Measurements from ENCODE around the gene BMPR1B. TPM values are rescaled to one million over a fixed set of nuclear protein-coding genes. Genes with fewer than 3 reads are reported as not detected.

BMPR1B gene
- total RNA-seq, 1 experiment from 2014 or later, result 0.35 TPM

GRCh38 chr4:94741304-94741703 lies 16.5 kb upstream of the BMPR1B start:
- Histone ChIP-seq H3K23me2 (ENCODE audit: insufficient read length, low read depth, low read length, poor library complexity, severe bottlenecking) (no peaks in the 10 kb centered on the region), H3K27ac (ENCODE audit: insufficient read length, low read depth, low read length) (no peak overlapping the region), H3K18ac (ENCODE audit: insufficient read length, low read depth, low read length) (no peak overlapping the region), H4K20me1 (ENCODE audit: control insufficient read depth, insufficient read depth, insufficient read length) (no peaks in the 10 kb centered on the region), H2BK5ac (ENCODE audit: insufficient read length, low read length) (no peak overlapping the region), H3K9me3 (ENCODE audit: control insufficient read depth, low read depth, low read length) (no peaks in the 10 kb centered on the region), H2BK15ac (ENCODE audit: low read depth, low read length) (no peak overlapping the region), H3K4me1 (ENCODE audit: insufficient read depth, low read length) (no peaks in the 10 kb centered on the region), H3K79me1 (ENCODE audit: insufficient read depth, low read depth, low read length, poor library complexity, severe bottlenecking) (no peaks in the 10 kb centered on the region), H3K4ac (ENCODE audit: low read depth, low read length) (no peak overlapping the region), H3K79me2 (ENCODE audit: insufficient read depth, low read length) (no peaks in the 10 kb centered on the region), H2AFZ (ENCODE audit: low read length) (no peak overlapping the region), H3K27me3 (ENCODE audit: insufficient read depth, low read length) (no peaks in the 10 kb centered on the region), H4K5ac (ENCODE audit: insufficient read length, low read depth, low read length) (no peak overlapping the region), H3K14ac (ENCODE audit: insufficient read depth, low read length) (no peak overlapping the region), H3T11ph (ENCODE audit: low read length) (no peak overlapping the region), H3K9ac (ENCODE audit: extremely low read depth, insufficient read length, low read length) (no peak overlapping the region), H3K56ac (ENCODE audit: insufficient read length, low read depth, low read length) (no peak overlapping the region), H2AK5ac (ENCODE audit: insufficient read length, low read length) (no peak overlapping the region), H3K23ac (ENCODE audit: insufficient read length, low read depth, low read length) (no peak overlapping the region), H2BK120ac (ENCODE audit: low read depth, low read length, poor library complexity, severe bottlenecking) (no peak overlapping the region), H4K91ac (ENCODE audit: insufficient read length, low read depth, low read length) (no peak overlapping the region), H2BK20ac (ENCODE audit: low read depth, low read length, poor library complexity, severe bottlenecking) (no peak overlapping the region), H4K8ac (replicated peaks; ENCODE audit: insufficient read length, low read depth, low read length) (no peak overlapping the region), H2BK12ac (ENCODE audit: insufficient read length, low read depth, low read length) (no peak overlapping the region), H3K4me2 (ENCODE audit: insufficient read depth, insufficient read length, low read length) (no peak overlapping the region)
- Mint-ChIP-seq H3K4me1 (no peaks in the 10 kb centered on the region), H3K27me3 (ENCODE audit: low read depth) (no peaks in the 10 kb centered on the region), H3K9me3 (no peaks in the 10 kb centered on the region), H3K4me3 (no peak overlapping the region), H3K27ac (no peak overlapping the region; a peak in 1 of 7 replicates), H3K36me3 (ENCODE audit: insufficient read depth in 1 of 3, low read depth in 3 of 3) (no peaks in the 10 kb centered on the region)
- DNase-seq, result no peak
- no CpG with 5 or more reads among the region's 1 CpG for WGBS (ENCODE audit: extremely low coverage, insufficient read length, low lambda C conversion rate)
- TF ChIP-seq CTCF (conservative IDR thresholded peaks at IDR 0.05), result no peak

Measured in H9 (cell line).